ENCODE results near the gene OSR1.

DNA sequence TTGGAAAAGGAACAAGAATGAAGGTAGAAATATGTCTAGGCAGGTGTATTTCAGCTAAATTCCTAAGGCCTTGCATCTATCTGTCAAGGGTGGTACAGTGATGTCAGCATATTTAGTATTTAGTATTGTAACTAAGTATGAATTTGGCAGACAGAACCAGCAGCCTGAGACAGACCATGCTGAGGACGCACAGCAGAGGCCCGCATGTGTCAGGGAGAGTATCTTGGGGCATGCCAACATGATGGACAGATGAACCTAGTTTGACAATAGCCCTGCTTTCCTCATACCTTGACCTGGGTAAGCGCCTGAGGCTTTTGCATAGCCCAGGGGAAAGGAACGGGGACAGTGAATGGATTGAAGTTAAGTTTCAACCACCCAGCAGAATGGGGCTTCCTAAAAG is 33.8 kb upstream of the OSR1 start:
- no peak for TF ChIP-seq POLR2A (conservative IDR thresholded peaks at IDR 0.05)
- no peak for TF ChIP-seq ZNF263 (CRISPR knock-in tag; IDR thresholded peaks at IDR 0.05; ENCODE audit: borderline replicate concordance)
- TF ChIP-seq CTBP1 (IDR thresholded peaks at IDR 0.05; ENCODE audit: borderline replicate concordance): no peak
- TF ChIP-seq NR2C2 (CRISPR knock-in tag; IDR thresholded peaks at IDR 0.05): no peak
- no peak for TF ChIP-seq NR2C2 (tag; IDR thresholded peaks at IDR 0.05)
